Uterus (tissue), 4 donors: ENCODE data around the gene TMEM158. TPM values are rescaled to one million over a fixed set of nuclear protein-coding genes. Genes with fewer than 3 reads are reported as not detected.

Experiments
- DNase-seq, 2 donors: peaks; one replicate each; pipeline ENCODE4 v3.0.0-alpha.2; 2019 to 2020
- H3K27ac ChIP-seq, 2 donors: fragments of 200-600 bp; sonication (generic); 1 replicate in 1 of 2; 2 replicates in 1 of 2; pipeline ENCODE4 v1.5.1; 2016 to 2018
- H3K27me3 ChIP-seq, 2 donors: fragments of 200-600 bp; sonication (generic); one replicate each; pipeline ENCODE4 v1.5.1; 2018 to 2019; ENCODE audit warnings: control low read depth in 1 of 2
- H3K36me3 ChIP-seq, 2 donors: fragments of 200-600 bp; sonication (generic); one replicate each; pipeline ENCODE4 v1.5.1; 2019; ENCODE audit warnings: control low read depth in 1 of 2
- H3K4me1 ChIP-seq, 2 donors: fragments of 200-600 bp; sonication (generic); one replicate each; pipeline ENCODE4 v1.5.1; 2018 to 2019; ENCODE audit warnings: control low read depth in 1 of 2
- H3K4me3 ChIP-seq, 2 donors: fragments of 200-600 bp; sonication (generic); 1 replicate in 1 of 2; 2 replicates in 1 of 2; pipeline ENCODE4 v1.5.1; 2018 to 2019; ENCODE audit warnings: mild to moderate bottlenecking in 1 of 2
- H3K9me3 ChIP-seq, 2 donors: fragments of 200-600 bp; sonication (generic); one replicate each; pipeline ENCODE4 v1.5.1; 2019; ENCODE audit warnings: control low read depth in 1 of 2
- POLR2A ChIP-seq, 2 donors: fragments of 450-650 bp; IDR thresholded peaks; one replicate each; pipeline ENCODE4 v1.6.1; 2016; ENCODE audit warnings: antibody characterized with exemption in 2 of 2, mild to moderate bottlenecking in 1 of 2, moderate library complexity in 1 of 2
- intact Hi-C: fragments of 100-400 bp; cut with DNase I; formaldehyde crosslinking; loops from one replicate; pipeline ENCODE4 v1.15.1; 2023; ENCODE audit warnings: low total_unique reads
- total RNA-seq, 4 donors: library from RNA; depleted of rRNA in 3 of 4; stranded (reverse); fragments of >200 nt in 3 of 4; gene quantifications; one replicate each; pipeline versions ENCODE4 v1.1.0 to v1.2.4, GENCODE V29; 2014 to 2023
- TF ChIP-seq, protein P1 (sequence below), 4 experiments: fragments of 200-600 bp in 2 of 4; fragments of 450-650 bp in 2 of 4; sonication (generic) in 2 of 4; IDR thresholded peaks; one replicate each; pipeline ENCODE4 v1.5.1; 2016 to 2019; ENCODE audit warnings: antibody characterized with exemption in 4 of 4, mild to moderate bottlenecking in 2 of 4, moderate library complexity in 1 of 4
- donor health status: DM: yes; HTN: yes; CAD: no.

Gene TMEM158
- total RNA-seq, 4 donors from 2014 or later, result 2.6 to 93.1 (median 47.8) TPM

DNA sequence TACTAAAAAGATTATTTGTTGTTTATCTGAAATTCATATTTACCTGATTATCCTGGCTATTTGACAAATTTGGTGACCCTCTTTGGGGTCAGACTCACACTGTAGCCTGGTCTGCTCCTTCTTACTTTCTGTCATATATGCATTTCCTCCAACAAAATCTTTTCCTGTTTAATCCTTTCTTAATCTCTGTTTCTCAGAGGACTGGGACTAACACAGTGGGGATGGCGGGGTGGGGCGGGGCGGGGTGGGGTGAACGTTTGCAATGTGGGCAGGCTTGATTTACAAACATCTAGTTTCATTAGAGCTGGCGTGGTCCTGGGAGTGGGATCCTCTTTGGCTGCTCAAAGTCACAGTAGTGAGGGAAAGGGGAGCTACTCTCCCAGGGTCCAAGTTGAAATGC is 44.6 kb downstream of the TMEM158 start:
- TF ChIP-seq, protein P1, sequence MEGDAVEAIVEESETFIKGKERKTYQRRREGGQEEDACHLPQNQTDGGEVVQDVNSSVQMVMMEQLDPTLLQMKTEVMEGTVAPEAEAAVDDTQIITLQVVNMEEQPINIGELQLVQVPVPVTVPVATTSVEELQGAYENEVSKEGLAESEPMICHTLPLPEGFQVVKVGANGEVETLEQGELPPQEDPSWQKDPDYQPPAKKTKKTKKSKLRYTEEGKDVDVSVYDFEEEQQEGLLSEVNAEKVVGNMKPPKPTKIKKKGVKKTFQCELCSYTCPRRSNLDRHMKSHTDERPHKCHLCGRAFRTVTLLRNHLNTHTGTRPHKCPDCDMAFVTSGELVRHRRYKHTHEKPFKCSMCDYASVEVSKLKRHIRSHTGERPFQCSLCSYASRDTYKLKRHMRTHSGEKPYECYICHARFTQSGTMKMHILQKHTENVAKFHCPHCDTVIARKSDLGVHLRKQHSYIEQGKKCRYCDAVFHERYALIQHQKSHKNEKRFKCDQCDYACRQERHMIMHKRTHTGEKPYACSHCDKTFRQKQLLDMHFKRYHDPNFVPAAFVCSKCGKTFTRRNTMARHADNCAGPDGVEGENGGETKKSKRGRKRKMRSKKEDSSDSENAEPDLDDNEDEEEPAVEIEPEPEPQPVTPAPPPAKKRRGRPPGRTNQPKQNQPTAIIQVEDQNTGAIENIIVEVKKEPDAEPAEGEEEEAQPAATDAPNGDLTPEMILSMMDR (IDR thresholded peaks at IDR 0.05), result no peak
- no peak for TF ChIP-seq POLR2A (IDR thresholded peaks at IDR 0.05)
- no peak overlapping the region for H3K4me3 ChIP-seq
- no peaks in the 10 kb centered on the region for H3K36me3 ChIP-seq
- H3K27ac ChIP-seq, result no peak overlapping the region
- intact Hi-C loops, result no loop called here
- DNase-seq, result no peak
- H3K27me3 ChIP-seq, result no peaks in the 10 kb centered on the region
- no peaks in the 10 kb centered on the region for H3K4me1 ChIP-seq
- no peaks in the 10 kb centered on the region for H3K9me3 ChIP-seq

DNA sequence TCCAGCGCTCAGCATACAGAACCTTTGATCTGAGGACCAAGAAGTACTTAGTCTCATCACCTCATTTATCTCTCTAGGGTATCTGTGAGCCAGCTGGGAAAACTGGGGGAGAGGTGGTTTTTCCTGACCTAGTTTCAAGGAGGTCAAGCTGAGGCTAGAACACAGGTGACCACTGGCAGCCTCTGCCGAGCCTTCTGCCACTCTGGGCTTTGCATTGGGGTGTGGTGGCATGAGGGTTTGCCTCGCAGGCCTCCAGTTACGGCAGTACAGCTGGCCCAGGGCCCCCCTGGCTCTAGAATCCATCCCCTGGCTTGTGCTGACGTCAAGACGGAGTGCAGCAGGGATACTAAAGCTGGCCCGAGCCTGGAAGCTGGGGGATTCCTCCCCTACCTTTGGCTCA is 45.2 kb downstream of the TMEM158 start:
- DNase-seq, result no peak
- no peaks in the 10 kb centered on the region for H3K36me3 ChIP-seq
- no peaks in the 10 kb centered on the region for H3K4me1 ChIP-seq
- TF ChIP-seq POLR2A (IDR thresholded peaks at IDR 0.05), result no peak
- TF ChIP-seq, protein P1 (IDR thresholded peaks at IDR 0.05), result no peak
- H3K4me3 ChIP-seq, result no peak overlapping the region
- intact Hi-C loops, result no loop called here
- H3K27ac ChIP-seq, result no peak overlapping the region
- no peaks in the 10 kb centered on the region for H3K9me3 ChIP-seq
- no peaks in the 10 kb centered on the region for H3K27me3 ChIP-seq

DNA sequence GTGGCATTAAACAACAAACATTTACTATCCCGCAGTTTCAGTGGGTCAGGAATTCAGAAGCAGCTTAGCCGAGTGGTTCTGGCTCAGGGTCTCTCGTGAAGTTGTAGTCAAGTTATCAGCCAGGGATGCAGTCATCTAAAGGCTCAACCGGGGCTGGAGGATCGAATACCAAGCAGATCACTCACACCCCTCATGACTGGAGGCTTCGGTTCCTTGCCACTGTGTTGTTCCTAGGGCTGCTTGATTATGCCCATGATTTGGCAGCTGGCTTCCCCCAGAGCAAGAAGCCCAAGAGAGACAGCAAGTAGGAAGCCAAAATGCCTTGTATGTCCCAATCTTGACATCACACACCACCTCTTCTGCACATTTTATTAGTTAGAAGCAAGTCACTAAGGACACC is 46.0 kb downstream of the TMEM158 start:
- H3K4me1 ChIP-seq, result no peaks in the 10 kb centered on the region
- H3K27ac ChIP-seq, result no peak overlapping the region
- H3K27me3 ChIP-seq, result no peaks in the 10 kb centered on the region
- intact Hi-C loops, result no loop called here
- H3K36me3 ChIP-seq, result no peaks in the 10 kb centered on the region
- H3K9me3 ChIP-seq, result no peaks in the 10 kb centered on the region
- H3K4me3 ChIP-seq, result no peak overlapping the region
- no peak for DNase-seq
- no peak for TF ChIP-seq POLR2A (IDR thresholded peaks at IDR 0.05)

DNA sequence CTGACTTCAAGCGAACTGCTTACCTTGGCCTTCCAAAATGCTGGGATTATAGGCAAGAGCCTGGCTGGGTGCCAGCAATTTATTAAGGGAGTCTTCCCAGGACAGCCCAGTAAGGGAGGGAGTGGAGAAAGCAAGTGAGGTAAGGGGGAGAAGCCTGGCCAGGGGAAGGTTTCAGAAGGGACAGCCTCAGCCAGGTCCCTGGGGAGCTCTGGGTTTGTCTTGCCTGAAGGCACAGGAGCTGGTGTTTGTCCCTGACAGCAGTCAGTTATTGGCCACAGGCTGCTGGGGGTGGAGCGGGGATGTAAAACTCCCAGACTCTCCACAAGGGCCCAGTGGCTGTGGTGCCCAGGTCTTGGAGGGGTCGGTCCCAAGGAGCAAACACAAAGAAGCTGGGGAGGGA is 46.9 kb downstream of the TMEM158 start:
- H3K4me1 ChIP-seq, result peaks cover 4 to 9% of the 10 kb centered on the region in 2 donors
- intact Hi-C loops, result no loop called here
- H3K27ac ChIP-seq, result no peak overlapping the region
- H3K9me3 ChIP-seq, result no peaks in the 10 kb centered on the region
- no peak for TF ChIP-seq POLR2A (IDR thresholded peaks at IDR 0.05)
- TF ChIP-seq, protein P1 (IDR thresholded peaks at IDR 0.05), result no peak
- H3K27me3 ChIP-seq, result no peaks in the 10 kb centered on the region
- H3K36me3 ChIP-seq, result no peaks in the 10 kb centered on the region
- H3K4me3 ChIP-seq, result no peak overlapping the region
- no peak for DNase-seq

DNA sequence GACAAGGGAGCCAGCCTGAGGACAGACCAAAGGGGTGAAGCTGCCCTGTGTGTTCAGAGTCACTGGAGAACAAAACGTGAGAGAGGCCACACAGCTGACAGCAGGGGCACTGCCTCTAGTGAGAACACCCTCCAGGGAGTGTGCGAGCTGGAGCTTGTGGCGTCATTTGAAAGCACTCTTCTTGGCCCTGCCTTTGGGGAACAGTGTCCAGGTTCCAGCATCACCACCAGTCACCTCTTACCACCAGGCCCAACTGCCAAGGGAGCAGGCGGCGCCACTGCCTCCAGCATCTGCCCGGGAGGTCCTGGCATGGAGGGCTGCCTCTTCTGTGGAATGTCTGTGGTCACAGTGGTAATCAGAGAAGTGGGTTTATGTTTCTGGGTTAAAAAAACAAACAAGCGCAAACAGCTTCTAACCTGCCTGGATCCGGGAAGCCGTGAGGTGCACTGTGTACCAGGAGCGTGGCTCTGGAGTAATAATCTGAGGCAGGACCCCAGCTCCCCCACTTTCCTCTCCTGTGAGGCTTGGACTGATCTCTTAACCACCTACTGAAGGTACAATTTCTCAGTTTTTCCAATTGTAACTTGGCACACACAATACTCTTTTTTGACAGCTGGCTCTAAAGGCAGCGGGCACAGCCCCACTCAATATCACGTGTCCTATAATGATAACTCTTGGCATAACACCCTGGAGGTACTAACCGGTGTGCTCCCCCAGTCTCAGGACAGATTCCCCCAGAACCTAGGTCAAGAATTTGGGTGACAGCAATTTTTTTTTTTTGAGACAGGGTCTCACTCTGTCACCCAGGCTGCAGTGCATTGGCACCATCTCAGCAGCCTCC is 47.7 kb downstream of the TMEM158 start:
- Histone ChIP-seq H3K36me3 (no peaks in the 10 kb centered on the region), H3K4me1 (peaks cover 4 to 9% of the 10 kb centered on the region in 2 donors), H3K27me3 (no peaks in the 10 kb centered on the region), H3K27ac (no peak overlapping the region), H3K4me3 (no peak overlapping the region), H3K9me3 (no peaks in the 10 kb centered on the region)
- intact Hi-C loops, result no loop called here
- DNase-seq, result no peak
- TF ChIP-seq, protein P1 (IDR thresholded peaks at IDR 0.05), result no peak
- TF ChIP-seq POLR2A (IDR thresholded peaks at IDR 0.05), result no peak
